K562 (cell line): Measurements from ENCODE around the gene DGCR2. TPM values are rescaled to one million over a fixed set of nuclear protein-coding genes. Genes with fewer than 3 reads are reported as not detected.

Experiments used
- BRD9 ChIP-seq: fragments of 450-650 bp; IDR thresholded peaks from 2 replicates; pipeline ENCODE4 v1.6.1; 2018; ENCODE audit warnings: low read depth; ENCODE audit not compliant: partially characterized antibody
- CBX3 ChIP-seq, 2 experiments: IDR thresholded peaks; 1 replicate in 1 of 2; 2 replicates in 1 of 2; pipeline ENCODE4 v1.6.1; 2012; ENCODE audit warnings: inconsistent platforms in 2 of 2, low read length in 2 of 2, borderline replicate concordance in 1 of 2, control low read depth in 1 of 2
- CGGBP1 ChIP-seq: fragments of 250-450 bp; sonication (Bioruptor Pico); IDR thresholded peaks from 2 replicates; pipeline ENCODE4 v1.9.0; 2021; ENCODE audit warnings: mild to moderate bottlenecking
- ERF ChIP-seq: fragments of 450-650 bp; formaldehyde crosslinking; IDR thresholded peaks from 2 replicates; pipeline ENCODE4 v1.4.0; 2020; ENCODE audit warnings: mild to moderate bottlenecking, mixed read lengths
- HDGF ChIP-seq: fragments of 450-650 bp; IDR thresholded peaks from 2 replicates; pipeline ENCODE4 v1.6.1; 2016
- HMGN3 ChIP-seq: IDR thresholded peaks from 2 replicates; pipeline ENCODE4 v1.6.1; 2011; ENCODE audit warnings: borderline replicate concordance, low read depth, mild to moderate bottlenecking, mixed read lengths, low read length; ENCODE audit not compliant: insufficient read length; ENCODE audit errors: extremely low read depth
- MEF2A ChIP-seq: IDR thresholded peaks from 2 replicates; pipeline ENCODE4 v1.6.1; 2011; ENCODE audit warnings: low read depth, mild to moderate bottlenecking, low read length, moderate library complexity; ENCODE audit not compliant: control insufficient read depth
- MIER1 ChIP-seq: fragments of 450-650 bp; IDR thresholded peaks from 2 replicates; pipeline ENCODE4 v1.6.1; 2016; ENCODE audit warnings: antibody characterized with exemption, mild to moderate bottlenecking, low read depth
- MLX ChIP-seq, 2 experiments: fragments of 450-650 bp in 1 of 2; sonication (generic) in 1 of 2; formaldehyde crosslinking; conservative IDR thresholded peaks; 2 replicates each; pipeline versions ENCODE4 v1.4.0 to v1.8.1; 2020 to 2022; ENCODE audit warnings: mild to moderate bottlenecking in 1 of 2, missing genetic modification reagents in 1 of 2
- MTA3 ChIP-seq: fragments of 450-650 bp; formaldehyde crosslinking; IDR thresholded peaks from 2 replicates; pipeline ENCODE4 v1.6.1; 2017; ENCODE audit warnings: mild to moderate bottlenecking, borderline replicate concordance
- MXI1 ChIP-seq: IDR thresholded peaks from 2 replicates; pipeline ENCODE4 v1.6.1; 2011; ENCODE audit warnings: low read depth, mild to moderate bottlenecking, improper control_type of control experiment, low read length
- NCOA1 ChIP-seq: fragments of 450-650 bp; IDR thresholded peaks from 2 replicates; pipeline ENCODE4 v1.6.1; 2016; ENCODE audit warnings: low read depth
- RB1 ChIP-seq: fragments of 450-650 bp; IDR thresholded peaks from 2 replicates; pipeline ENCODE4 v1.6.1; 2017; ENCODE audit warnings: low read depth, mild to moderate bottlenecking
- RCOR1 ChIP-seq, 2 experiments: IDR thresholded peaks; 2 replicates each; pipeline ENCODE4 v1.6.1; 2012; ENCODE audit warnings: low read depth in 2 of 2, low read length in 2 of 2, borderline replicate concordance in 1 of 2, improper control_type of control experiment in 1 of 2
- SPI1 ChIP-seq: IDR thresholded peaks from 2 replicates; pipeline ENCODE4 v1.6.1; 2011; ENCODE audit warnings: low read depth, low read length, control low read depth, borderline replicate concordance
- ZBTB49 ChIP-seq: sonication (generic); formaldehyde crosslinking; IDR thresholded peaks from 2 replicates; pipeline ENCODE4 v1.8.0; 2022; ENCODE audit warnings: missing genetic modification reagents, mild to moderate bottlenecking, borderline replicate concordance
- ZNF589 ChIP-seq: fragments of 200-800 bp; sonication (Bioruptor generic); IDR thresholded peaks from 2 replicates; pipeline ENCODE4 v1.6.1; 2016; ENCODE audit warnings: low read depth, missing genetic modification characterization, missing compliant biosample characterization
- ZNF707 ChIP-seq: fragments of 250-450 bp; sonication (Bioruptor Pico); conservative IDR thresholded peaks from 2 replicates; pipeline ENCODE4 v1.8.0; 2022; ENCODE audit warnings: inconsistent platforms, mild to moderate bottlenecking, moderate library complexity
- polyA plus RNA-seq, 8 experiments: library from polyadenylated mRNA; depleted of rRNA in 4 of 8; stranded (reverse) in 5 of 8; unstranded in 3 of 8; fragments of >200 nt; fragmentation: Nextera tagmentation in 2 of 8; fragmentation: Illumina TruSeq in 1 of 8; extraction: Ambion mirVana in 2 of 8; extraction: Trizol in 1 of 8; gene quantifications; 2 replicates each; pipeline versions ENCODE4 v1.2.1 to v1.2.3, GENCODE V29; 2011 to 2014; ENCODE audit warnings: inconsistent platforms in 1 of 8, missing spikeins in 1 of 8
- total RNA-seq, 7 experiments: library from RNA; depleted of rRNA in 6 of 7; stranded (reverse); fragments of >200 nt in 6 of 7; fragmentation: Illumina TruSeq in 2 of 7; extraction: Trizol in 2 of 7; gene quantifications; 2 replicates each; pipeline versions ENCODE4 v1.2.1 to v1.2.3, GENCODE V29; 2011 to 2021; ENCODE audit warnings: low replicate concordance in 1 of 7
- TF ChIP-seq, protein P1 (sequence below), 3 experiments: IDR thresholded peaks in 2 of 3; conservative IDR thresholded peaks in 1 of 3; 2 replicates each; pipeline ENCODE4 v1.5.1; 2011 to 2012; ENCODE audit warnings: low read length in 3 of 3, mild to moderate bottlenecking in 3 of 3, control low read depth in 2 of 3, improper control_type of control experiment in 1 of 3, inconsistent platforms in 1 of 3, low read depth in 1 of 3, mixed read lengths in 1 of 3, moderate library complexity in 1 of 3; ENCODE audit not compliant: insufficient read depth in 2 of 3

The DGCR2 gene
- total and polyA plus RNA-seq, 9 of the 15 experiments (the other 6 are each of a cell fraction or from before 2014, with no cell fraction given) = 0.69 to 101 (median 56.4) TPM

- TF ChIP-seq ZBTB49 (CRISPR knock-in tag) (0 out of 2 replicates have a peak, but pooled peaks have one; percentile 1), MLX (CRISPR knock-in tag; conservative IDR thresholded peaks at IDR 0.05) (no peak), SPI1 (0 out of 2 replicates have a peak, but pooled peaks have one; percentile 28), MIER1 (0 out of 2 replicates have a peak, but pooled peaks have one; percentile 31), MEF2A (peak; percentile 34; the same call in 1 of the 2 replicates), RB1 (no peak), HMGN3 (peak; percentile 12), MTA3 (peak; percentile 19; the same call in 1 of the 2 replicates), ZNF589 (CRISPR knock-in tag) (0 out of 2 replicates have a peak, but pooled peaks have one; percentile 5), RCOR1 (IDR thresholded peaks at IDR 0.05; ENCODE audit: borderline replicate concordance in 1 of 2, low read depth in 2 of 2, low read length in 2 of 2) (peak in 1 of 2 experiments; percentile 61; a peak in 1 of 4 replicates), NCOA1 (no peak), CBX3 (IDR thresholded peaks at IDR 0.05; ENCODE audit: borderline replicate concordance in 1 of 2, low read length in 2 of 2) (peak in 1 of 2 experiments; percentile 52; a peak in 1 of 3 replicates), ZNF707 (CRISPR knock-in tag) (0 out of 2 replicates have a peak, but pooled peaks have one; percentile 8), BRD9 (peak; percentile 29), MXI1 (0 out of 2 replicates have a peak, but pooled peaks have one; percentile 37), CGGBP1 (CRISPR knock-in tag) (peak; percentile 70; the same call in 1 of the 2 replicates), HDGF (peak; percentile 79; the same call in 1 of the 2 replicates), ERF (0 out of 2 replicates have a peak, but pooled peaks have one; percentile 12)
- TF ChIP-seq, protein P1, sequence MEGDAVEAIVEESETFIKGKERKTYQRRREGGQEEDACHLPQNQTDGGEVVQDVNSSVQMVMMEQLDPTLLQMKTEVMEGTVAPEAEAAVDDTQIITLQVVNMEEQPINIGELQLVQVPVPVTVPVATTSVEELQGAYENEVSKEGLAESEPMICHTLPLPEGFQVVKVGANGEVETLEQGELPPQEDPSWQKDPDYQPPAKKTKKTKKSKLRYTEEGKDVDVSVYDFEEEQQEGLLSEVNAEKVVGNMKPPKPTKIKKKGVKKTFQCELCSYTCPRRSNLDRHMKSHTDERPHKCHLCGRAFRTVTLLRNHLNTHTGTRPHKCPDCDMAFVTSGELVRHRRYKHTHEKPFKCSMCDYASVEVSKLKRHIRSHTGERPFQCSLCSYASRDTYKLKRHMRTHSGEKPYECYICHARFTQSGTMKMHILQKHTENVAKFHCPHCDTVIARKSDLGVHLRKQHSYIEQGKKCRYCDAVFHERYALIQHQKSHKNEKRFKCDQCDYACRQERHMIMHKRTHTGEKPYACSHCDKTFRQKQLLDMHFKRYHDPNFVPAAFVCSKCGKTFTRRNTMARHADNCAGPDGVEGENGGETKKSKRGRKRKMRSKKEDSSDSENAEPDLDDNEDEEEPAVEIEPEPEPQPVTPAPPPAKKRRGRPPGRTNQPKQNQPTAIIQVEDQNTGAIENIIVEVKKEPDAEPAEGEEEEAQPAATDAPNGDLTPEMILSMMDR (IDR thresholded peaks at IDR 0.05 in 2 of 3, conservative IDR thresholded peaks at IDR 0.05 in 1 of 3; ENCODE audit: insufficient read depth in 2 of 3, low read depth in 1 of 3, low read length in 3 of 3) = peak in 1 of 3 experiments; percentile 10; a peak in 1 of 6 replicates
These were observed 12.2 kb downstream of the DGCR2 start (continued) for GRCh38 chr22:19110064-19110458.
